EH (cell line): ENCODE results near the gene C3AR1.
"Not testable (repeated sequence)": the region's sequence is repeated elsewhere in the genome, so short reads cannot be mapped to it uniquely, and the experiment has no call there.

Experiments
- DNase-seq: peaks from one replicate; pipeline ENCODE4 v3.0.0-alpha.2; 2015; ENCODE audit warnings: low read depth

C3AR1 gene

DNA sequence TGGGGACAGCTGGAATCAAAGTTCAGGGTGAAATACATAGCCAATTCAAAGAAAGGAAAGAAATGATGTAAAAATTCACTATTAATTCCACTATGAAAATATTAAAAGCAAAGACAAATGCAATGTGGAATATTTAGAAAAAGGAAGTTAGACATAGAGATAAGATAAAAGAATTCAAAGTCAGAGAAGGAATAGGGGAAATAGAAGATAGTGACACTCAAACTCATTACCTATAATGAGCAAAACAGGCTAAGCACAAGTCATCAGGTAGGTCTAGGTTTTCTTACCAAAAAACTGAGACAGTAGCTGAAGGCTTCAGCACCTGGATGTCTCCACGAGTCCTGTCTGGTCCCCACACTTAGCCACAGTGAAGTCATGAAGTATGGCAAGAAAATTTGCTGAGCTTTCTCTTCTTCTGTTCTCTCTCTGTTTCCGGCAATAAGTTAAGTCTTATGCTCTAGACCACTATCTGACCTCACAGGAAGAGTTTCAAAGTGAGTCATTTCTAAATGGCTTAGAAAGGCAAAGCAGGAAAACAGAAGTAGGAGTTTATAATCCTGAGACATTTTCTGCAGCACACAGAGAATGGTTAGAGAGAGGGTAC is at the start of gene C3AR1:
C3AR1 (minus strand) TSS at position 369 of the 604 bp plus-strand sequence. CDS start 6,174 bp downstream, outside the sequence.
- DNase-seq: peak; percentile 71

DNA sequence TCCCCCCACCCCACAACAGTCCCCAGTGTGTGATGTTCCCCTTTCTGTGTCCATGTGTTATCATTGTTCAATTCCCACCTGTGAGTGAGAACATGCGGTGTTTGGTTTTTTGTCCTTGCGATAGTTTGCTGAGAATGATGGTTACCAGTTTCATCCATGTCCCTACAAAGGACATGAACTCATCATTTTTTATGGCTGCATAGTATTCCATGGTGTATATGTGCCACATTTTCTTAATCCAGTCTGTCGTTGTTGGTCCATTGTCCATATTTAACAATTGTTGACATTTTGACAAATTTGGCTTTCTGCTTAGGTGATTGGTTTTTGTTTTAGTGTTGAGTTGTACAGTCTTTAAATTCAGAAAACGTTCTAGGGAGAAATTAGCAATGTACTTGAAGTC is 47.0 kb upstream of the C3AR1 start:
- DNase-seq: not testable (repeated sequence)

DNA sequence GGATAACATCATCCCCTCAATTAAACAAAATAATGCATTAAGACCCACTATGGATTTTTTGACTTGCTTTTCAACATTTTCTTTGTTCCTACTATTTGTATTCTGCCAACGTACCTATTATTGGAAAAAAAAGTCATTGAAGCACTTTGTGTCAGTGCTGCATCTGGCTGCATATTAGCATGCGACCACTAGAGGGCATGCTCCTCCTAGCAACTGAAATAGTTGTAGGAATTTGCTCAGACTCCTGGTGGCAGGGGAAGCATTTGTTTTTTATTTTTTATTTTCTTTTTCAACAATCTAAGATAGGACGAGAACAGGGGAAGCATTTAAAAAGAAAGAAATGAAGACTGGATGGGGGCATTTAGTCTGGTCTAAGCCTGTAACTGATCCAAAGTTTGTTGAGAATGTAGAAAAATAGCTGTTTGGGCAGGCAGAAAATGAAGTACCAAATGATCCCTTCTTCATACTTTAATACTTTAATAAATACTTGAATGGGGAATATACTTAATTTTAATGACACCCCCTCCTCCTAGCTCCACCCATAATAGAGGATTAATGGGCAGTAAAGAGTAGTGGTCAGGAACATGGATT is 42.7 kb upstream of the C3AR1 start:
- peak; percentile 78 for DNase-seq

DNA sequence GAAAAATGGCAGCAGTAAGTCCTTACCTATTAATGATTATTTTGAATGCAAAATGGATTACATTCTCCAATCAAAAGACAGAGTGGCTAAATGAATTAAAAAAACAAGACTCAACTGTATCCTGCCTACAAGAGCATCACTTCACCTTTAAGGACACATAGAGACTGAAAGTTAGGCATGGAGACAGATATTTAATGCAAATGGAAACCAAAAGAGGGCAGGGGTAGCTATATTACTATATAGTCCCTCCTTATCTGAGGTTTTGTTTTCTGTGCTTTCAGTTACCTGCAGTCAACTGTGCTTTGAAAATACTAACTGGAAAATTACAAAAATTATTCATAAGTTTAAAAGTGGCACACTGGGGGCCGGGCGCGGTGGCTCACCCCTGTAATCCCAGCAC is 33.1 kb upstream of the C3AR1 start:
- DNase-seq: no peak

DNA sequence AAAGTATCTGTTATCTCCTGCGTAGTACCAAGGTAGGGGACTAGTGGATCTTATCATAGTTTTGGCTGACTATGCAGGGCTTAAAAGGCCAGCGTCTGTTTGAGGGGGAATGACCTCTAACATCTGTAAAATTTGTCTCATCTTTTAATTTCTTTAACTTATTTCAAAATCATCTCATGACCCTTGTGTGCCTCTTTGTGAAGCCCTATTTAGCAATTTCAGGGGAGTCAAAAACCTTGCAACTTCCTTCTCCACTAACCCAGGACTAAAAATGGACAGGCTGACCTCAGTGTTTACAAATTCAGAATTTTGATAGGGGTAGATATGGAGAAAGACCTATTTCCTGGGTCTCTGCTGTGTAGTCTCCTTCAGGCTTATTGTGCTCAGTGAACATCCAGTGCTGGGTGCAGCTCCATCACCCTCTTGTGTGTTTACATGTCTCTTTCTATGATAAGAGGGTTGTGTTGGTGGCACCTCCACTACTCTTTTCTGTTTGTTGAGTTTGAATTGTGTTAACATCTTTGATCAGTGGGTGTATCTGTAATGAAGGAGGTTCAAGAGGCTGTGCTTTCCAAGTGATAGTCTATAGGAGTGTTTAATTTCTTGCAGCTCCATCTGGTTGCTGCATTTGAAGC is 30.2 kb upstream of the C3AR1 start:
- no peak for DNase-seq

DNA sequence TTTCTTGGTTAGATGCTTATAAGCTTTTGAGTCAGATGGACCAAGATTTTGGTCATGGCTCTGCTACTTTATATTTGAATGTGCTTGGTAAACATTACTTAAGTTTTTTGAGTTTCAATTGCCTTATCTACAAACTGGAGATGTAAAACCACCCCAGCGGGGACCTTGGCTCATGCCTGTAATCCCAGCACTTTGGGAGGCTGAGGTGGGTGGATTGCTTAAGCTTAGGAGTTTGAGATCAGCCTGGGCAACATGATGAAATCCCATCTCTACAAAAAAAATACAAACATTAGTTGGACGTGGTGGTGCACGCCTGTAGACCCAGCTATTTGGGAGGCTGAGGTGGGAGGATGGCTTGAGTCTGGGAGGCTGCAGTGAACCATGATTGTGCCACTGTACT is 27.1 kb upstream of the C3AR1 start:
- no peak for DNase-seq

DNA sequence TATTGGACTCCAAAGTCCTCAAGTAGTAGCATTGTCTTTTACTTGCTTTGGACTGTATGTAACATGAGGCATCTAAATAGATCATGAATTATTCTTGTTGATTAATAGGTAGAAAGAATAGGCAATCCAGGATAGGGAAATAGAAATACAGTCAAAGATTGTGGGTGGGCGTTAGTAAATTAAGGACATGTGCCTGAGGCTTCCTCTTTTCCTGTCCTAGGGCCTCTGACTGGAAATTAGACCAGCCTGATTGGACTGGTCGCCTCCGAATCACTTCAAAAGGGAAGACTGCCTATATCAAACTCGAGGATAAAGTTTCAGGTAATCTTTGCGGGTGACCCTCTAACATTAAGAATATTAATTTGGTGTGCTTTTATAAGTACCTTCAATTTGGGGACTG is 23.6 kb upstream of the C3AR1 start:
- no peak for DNase-seq

DNA sequence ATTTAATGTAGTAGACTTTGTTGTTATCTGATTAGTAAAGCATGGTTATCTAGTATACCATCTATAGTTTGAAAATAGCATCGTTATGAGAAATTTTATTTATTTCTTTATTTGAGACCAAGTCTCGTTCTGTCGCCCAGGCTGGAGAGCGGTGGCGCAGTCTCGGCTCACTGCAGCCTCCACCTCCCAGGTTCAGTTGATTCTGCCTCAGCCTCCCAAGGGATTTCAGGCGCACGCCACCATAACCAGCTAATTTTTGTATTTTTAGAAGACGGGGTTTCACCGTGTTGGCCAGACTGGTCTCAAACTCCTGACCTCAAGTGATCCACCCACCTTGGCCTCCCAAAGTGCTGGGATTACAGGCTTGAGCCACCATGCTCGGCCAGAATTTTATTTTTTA is 23.1 kb upstream of the C3AR1 start:
- not testable (repeated sequence) for DNase-seq

DNA sequence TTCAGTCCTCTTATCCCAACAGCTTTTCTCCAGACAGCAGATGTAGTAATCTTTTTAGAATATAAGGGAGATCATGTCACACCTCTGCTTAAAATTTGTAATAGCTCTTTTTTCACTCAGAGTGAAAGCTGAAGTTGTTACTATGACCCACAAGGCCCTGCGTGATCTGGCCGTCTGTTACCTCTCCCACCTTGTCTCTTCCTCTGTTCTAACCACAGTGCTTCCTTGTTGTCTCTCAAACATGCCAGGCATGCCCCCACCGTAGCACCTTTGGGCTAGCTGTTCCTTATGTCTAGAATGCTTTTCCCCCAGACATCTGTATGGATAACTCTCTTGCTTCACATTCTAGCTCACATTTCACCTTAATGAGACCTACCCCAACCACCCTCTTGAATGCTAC is 22.4 kb upstream of the C3AR1 start:
- DNase-seq: no peak

DNA sequence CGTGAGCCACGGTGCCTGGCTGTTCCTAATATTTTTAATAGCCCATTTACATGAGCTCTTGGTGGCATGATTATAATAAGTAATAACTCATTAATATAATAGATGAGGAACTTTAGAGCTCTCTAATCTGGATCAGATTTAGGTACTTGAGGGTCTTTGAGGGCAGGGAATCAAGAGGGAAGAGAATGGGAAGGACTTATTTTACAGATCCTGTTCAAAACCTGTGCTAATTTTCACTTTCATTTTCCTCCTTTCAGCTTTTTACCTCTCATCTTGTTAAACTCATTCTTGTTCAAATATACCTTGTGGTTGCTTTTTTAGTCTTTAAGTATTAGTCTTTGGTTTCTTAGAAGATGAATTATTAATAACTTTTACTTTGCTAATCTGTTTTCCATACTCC is 21.5 kb upstream of the C3AR1 start:
- no peak for DNase-seq

DNA sequence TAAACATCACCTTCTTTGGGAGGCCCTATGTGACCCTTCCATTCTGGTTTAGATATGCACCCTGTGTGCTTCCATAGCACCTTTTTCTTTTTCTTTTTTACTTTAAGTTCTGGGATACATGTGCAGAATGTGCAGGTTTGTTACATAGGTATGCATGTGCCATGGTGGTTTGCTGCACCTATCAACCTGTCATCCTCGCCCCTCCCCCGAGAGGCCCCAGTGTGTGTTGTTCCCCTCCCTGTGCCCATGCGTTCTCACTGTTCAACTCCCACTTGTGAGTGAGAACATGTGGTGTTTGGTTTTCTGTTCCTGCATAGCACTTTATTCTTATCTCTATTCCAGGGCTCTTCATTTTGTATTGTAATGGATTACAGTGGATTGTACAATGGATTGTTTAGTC is 18.2 kb upstream of the C3AR1 start:
- not testable (repeated sequence) for DNase-seq

DNA sequence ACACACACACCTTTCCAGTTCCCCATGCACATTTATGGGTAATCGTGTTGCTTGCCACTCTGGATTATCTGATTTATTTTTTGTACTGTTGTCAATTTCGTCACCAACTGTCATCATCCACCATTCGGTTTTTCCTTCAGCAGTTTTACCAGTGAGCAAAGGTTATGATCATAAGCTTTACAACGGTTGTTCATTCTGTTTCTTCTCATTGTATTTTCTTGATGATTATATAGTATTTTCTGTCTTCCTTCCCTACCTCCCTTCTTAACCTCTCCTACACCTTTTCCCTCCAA is 16.6 kb upstream of the C3AR1 start:
- no peak for DNase-seq

DNA sequence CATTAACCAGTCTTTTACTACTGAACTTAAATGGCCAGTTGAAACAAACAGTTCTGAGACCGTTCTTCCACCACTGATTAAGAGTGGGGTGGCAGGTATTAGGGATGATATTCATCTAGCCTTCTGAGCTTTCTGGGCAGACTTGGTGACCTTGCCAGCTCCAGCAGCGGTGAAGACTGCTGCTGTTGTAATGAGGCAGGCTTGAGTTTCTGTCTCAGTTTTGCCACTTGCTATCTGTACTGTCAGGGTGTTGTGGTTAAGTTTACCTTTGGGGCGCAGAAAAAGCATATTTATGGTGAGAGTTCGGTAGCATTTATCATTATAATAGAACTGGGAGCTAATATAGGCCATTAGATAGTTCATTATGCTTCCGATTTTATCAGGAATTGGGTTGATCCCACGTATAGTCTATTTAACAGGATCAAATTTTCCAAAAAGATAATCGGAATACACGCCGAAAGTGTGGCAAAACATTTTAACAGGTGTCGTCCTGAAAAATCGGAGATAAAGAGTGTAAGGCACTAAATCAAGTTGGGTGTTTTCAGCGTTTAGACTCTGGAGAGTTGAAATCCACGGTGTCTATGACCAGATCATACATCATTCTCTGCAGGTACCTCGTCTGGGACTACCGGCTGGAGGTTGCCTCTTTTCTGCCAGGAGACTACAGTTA is 15.2 kb upstream of the C3AR1 start:
- DNase-seq: peak; percentile 3

DNA sequence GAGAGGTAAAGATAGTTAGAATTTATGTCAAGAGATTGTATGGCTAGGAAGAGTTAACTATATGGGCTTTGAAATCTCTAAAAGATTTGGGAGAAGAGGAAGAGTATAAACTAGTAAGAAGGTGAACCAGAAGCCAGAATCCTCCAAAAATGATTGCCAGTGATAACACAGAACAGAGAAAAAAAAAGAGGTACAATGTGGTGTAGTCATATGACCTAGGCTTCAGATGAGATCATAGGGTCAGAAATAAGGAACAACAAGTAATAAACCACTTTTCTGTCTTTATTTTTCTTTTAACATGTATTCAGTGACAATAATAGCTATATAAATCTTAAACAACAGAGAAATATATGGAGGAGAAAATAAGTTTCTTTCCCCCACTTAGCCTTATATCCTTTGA is 14.0 kb upstream of the C3AR1 start:
- DNase-seq: no peak

DNA sequence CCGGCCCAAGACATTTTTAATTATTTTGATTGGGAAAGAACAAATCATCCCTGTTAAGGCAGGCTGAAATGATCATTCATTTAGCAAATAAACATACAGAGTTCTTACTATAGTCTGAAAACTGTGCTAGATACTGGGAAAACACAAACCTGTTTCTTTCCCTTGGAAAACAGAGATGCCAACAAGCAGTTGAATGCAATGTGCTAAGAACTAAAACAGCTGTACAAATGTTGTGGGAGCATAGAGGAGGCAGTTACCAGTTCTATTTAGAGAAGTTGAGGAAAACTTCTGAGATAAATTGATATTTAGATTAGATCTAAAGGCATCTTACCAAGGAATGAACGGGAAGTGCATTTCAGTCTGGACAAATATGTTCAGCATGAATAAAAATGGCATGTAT is 12.8 kb upstream of the C3AR1 start:
- DNase-seq: no peak

DNA sequence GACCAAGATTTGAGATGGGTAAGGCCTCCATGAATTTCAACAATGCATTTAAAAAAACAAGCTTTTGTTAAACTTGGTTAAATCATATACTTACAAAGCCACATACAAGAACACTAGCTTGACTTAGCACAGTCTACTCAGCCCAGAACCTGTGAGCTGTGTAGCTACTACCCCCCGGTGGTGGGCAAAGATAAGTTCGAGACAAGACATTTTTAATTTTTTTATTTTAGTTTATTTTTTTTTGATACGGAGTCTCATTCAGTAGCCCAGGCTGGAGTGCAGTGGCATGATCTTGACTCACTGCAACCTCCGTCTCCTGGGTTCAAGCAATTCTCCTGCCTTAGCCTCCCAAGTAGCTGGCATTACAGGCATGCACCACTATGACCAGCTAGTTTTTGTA is 12.2 kb upstream of the C3AR1 start:
- DNase-seq: peak; percentile 68

DNA sequence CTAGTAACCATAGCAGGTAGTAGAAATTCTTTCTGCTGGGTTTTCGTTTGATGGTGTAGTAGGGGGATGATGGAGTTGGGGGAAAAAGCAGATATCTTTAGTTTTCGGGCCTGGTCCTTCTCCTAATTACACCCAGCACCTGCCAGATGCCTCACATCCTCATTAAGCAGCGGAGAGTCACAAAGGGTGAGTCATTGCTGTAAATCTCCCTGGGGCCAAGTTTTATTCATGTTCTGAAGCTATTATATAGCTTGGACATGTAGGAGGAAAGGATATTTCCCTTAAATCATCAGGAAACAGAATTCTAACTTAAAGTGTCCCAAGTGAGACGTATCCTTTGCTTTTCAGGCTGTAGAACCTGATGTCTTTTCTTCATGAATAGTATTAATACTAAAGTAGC is 11.0 kb upstream of the C3AR1 start:
- peak; percentile 79 for DNase-seq

DNA sequence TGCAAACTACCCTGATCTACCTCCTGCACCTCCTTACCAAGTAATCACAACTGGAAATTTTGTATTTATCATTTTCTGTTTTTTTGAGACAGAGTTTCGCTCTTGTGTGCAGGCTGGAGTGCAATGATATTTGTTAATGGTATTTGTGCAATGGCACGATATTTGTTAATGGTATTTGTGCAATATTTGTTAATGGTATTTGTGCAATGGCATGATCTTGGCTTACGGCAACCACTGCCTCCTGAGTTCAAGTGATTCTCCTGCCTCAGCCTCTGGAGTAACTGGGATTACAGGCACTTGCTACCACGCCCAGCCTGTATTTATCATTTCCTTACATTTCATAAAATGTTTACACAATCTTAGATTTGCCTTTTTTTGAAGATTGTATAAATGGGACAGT is 10.2 kb upstream of the C3AR1 start:
- no peak for DNase-seq

DNA sequence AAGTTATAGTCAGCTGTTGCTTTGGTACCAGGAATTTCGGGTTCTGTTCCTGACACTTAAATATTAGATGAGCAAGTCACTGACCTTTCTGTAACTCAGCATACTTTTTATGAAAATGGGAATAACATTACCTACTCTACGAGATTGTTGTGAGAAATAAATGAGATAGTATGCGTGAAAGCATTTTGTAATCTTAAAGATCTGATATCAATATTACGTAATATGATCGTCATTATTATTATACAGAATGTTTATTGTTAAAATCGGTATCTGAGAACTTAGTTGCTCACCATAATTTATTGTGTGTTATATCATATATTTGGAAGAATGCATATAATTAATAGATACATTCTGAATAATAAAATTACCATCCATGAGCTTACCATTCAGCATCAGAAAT is 9.8 kb upstream of the C3AR1 start:
- no peak for DNase-seq

DNA sequence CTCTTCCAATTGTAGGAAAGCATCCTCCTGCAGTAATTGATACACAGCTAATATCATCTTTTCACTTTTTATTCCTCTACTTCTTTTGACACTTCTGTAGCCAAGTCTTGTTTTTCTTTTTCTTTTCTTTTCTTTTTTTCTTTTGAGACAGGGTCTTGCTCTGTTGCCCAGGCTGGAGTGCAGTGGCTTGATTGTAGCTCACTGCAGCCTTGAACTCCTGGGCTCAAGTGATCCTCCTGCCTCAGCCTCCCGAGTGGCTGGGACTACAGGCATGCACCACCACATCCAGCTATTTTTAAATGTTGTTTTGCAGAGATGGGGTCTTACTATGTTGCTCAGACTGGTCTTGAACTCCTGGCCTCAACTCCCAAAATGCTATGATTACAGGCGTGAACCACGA is 5.7 kb upstream of the C3AR1 start:
- not testable (repeated sequence) for DNase-seq

DNA sequence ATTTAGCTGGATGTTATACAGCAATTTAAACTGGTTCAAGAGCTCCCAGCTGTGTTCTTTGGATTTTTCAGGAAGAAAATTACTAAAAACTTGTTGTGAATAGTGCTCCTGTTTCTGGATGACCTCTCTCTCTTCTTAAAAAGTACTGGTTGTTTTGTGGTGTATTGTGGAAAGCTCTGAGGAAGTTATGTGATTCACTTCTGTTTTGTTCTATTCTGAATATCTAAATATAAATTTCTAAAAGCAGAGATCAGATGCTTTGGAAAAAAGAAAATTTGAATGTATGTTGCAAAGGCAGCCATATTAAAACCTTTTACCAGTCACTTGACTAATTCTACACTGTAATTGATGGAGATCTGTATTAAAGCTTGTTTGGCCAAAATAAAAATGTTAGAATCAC is 3.4 kb upstream of the C3AR1 start:
- no peak for DNase-seq

DNA sequence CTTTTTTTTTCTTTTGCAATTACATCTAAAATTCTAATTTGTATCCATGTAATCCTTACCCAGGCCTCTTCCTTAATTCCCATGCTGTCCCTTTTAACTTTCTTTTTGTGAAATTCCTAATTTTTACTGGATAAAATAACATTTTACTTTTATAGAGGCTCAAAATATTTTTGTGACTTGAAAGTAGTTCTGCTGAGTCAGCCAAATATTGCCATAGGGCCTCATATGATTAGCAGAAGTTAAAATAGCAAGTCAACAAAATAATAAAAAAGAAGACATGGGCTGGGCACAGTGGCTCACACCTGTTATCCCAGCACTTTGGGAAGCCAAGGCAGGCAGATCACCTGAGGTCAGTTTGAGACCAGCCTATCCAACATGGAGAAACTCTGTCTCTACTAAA is 2.0 kb downstream of the C3AR1 start:
- no peak for DNase-seq

DNA sequence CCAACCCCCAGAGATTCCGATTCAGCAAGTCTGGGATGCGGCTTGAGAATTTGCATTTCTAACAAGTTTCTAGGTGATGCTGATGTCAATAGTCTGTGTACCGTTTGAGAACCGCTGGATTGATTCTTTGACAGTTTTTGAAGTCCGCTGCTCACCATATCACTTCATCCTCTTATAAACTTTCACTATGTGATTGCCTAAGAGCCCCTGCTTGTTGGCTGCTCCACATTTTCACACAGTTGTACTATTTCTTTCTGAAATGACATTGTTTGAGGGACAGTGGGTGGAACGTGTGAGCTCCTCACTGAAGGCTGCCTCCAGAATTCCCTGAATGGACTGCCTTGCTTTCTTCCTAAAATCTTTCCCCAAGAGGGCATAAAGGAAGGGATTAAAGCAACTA is 7.7 kb downstream of the C3AR1 start:
- no peak for DNase-seq

DNA sequence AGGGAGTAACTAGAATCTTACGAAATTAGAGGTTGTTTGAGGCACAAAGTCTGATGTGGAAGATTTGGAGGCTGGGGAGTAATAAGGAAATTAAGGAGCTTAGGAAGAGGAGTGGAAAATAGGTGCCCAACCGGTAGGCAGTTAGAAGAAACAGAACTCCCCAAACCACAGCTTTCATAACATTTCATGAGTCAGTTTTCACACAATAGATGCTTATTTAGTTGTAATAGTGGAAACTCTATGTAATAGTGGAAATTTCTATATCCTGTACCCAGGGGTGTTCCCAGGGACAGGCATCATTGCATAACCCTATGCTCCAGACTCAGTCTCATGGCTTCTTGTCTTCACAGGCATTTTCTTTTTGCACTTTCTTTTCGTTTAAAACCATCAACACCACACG is 8.3 kb downstream of the C3AR1 start:
- peak; percentile 53 for DNase-seq
